ENCODE measurements around the gene MAD2L1.
"Not testable (repeated sequence)": the region's sequence is repeated elsewhere in the genome, so short reads cannot be mapped to it uniquely, and the experiment has no call there.

Gene MAD2L1

GRCh38 chr4:120066517-120067340 lies at the start of gene MAD2L1:
MAD2L1 (minus strand) TSS chr4:120066848; CDS start chr4:120066734, 114 bp downstream.
- DNase-seq (ENCODE audit: low read depth, low spot score) = peak; percentile 100

GRCh38 chr4:120111745-120112144 lies 45.1 kb upstream of the MAD2L1 start:
- no peak for DNase-seq (ENCODE audit: low read depth, low spot score)

DNA sequence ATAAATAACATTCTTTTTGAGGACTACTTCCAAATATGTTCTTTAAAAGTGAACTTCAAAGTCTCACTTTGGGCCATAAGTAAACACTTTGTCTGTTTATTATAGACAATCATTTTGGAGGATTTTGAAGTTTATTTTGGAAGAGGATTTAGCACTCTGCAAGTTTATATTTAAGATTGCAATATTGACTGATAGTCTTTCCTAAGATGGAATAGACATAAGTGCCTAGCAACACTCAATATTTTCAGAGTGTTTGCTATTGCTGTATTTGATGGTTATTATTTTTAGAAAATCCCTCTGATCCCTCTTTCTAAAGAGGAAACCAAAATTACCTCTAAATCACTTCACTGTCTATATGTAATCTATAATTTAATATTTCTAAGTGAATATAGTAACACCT lies 42.8 kb upstream of the MAD2L1 start:
- DNase-seq (ENCODE audit: low read depth, low spot score) = no peak

- no peak for DNase-seq (ENCODE audit: low read depth, low spot score)
These were observed 38.8 kb upstream of the MAD2L1 start for GRCh38 chr4:120105472-120105871.

DNA sequence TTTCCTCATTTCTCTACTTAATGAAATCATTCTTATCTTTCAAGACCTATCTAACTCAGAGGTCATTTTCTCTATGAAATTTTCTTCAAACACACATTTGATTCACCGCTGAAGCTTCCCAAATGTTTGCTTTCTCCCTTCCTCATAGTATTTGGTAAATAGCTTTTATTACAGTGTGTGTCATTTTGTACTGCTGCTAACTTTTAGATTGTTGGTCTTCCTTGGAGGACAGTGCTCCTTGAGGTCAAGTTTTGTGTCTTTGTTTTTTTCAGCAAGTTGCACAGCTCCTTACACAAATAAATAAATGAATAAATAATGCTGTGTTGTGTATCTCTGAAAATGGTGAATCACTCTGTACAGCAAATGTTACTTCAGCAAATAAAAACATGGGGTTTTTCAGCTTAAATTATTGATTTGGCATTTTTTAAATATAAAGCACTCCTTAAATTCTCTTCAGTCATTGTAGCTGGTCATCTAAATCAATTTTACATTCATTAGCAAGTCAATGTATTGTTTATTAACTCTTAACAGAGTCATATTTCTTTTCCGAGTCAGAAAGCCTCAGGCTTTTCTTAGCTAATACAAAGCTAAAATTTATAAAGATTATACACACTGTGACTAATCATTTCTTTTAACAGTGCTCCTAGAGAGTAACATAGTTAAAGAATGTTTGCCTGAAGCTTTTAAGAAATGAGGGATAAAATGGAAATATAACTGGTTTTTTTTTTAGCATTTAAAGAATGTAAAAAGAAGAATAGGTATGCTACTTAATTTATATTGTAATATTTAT lies 30.1 kb upstream of the MAD2L1 start:
- no peak for DNase-seq (ENCODE audit: low read depth, low spot score)

GRCh38 chr4:120088507-120088906 lies 21.9 kb upstream of the MAD2L1 start:
- no peak for DNase-seq (ENCODE audit: low read depth, low spot score)

DNA sequence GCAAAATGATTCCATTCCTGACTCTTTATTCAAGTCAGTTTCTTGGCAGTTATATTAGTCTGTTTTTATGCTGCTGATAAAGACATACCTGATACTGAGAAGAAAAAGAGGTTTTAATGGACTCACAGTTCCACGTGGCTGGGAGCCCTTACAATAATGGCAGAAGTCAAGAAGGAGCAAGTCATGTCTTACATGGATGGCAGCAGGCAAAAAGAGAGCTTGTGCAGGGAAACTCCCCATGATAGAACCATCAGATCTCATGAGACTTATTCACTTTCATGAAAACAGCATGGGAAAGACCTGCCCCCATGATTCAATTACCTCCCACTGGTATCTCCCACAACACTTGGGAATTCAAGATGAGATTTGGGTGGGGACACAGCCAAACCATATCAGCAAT lies 21.4 kb upstream of the MAD2L1 start:
- not testable (repeated sequence) for DNase-seq (ENCODE audit: low read depth, low spot score)

DNA sequence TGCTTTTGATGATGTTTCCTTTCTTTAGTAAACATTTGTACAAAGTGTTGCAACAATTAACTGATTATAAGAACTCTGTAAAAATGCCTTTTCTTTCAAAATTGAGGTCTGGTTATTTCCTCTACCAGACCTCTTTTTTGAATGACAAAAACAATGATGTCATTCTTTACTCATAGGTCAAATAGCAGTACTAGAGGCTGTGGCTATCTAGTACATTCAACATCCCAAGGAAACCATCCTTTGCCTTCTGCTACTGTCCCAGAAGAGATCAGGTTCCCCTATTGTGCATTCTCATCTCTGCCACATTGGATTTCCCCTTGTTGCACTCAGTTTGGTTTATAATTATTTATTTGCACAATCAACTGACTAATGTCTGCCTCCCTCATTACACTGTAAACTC lies 19.1 kb upstream of the MAD2L1 start:
- DNase-seq (ENCODE audit: low read depth, low spot score) = no peak

DNA sequence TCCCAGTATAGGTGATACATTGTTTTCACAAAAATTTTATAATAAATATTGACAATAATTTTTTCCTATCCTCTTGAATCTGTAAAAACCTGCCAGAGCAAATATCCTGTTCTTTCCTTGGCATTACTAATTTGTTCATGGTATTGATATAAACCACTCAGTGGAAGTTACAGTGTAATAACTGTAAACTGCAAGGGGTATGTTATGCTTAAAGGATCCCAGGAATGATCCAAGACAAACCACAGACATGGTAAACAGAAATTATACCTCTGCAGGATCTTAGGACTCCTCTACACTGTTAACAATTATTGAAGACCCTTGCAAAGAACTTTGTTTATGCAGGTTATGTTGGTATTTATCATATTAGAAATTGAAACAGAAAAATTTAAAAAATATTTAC lies 17.7 kb upstream of the MAD2L1 start:
- DNase-seq (ENCODE audit: low read depth, low spot score) = no peak

- DNase-seq (ENCODE audit: low read depth, low spot score) = no peak
These were observed 16.5 kb upstream of the MAD2L1 start for GRCh38 chr4:120083152-120083551.

DNA sequence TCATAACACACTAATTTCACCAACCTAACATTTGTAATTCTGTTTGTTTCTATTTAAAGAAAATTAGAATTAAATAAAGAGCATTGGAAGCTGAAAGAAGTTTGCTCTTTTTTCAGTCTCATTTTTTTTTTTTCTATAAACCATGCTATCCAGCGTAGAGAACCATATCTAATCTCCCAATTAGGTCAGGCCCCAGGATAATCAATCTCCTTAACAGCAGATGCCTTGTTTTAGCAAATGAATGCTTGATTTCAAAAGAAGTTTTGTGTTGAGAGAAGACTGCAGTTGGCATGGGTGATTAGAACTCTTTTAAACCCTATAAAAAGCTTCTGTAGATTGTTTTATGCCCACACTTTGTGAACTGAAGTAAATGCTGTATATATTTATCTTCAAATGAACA lies 15.6 kb upstream of the MAD2L1 start:
- no peak for DNase-seq (ENCODE audit: low read depth, low spot score)

DNA sequence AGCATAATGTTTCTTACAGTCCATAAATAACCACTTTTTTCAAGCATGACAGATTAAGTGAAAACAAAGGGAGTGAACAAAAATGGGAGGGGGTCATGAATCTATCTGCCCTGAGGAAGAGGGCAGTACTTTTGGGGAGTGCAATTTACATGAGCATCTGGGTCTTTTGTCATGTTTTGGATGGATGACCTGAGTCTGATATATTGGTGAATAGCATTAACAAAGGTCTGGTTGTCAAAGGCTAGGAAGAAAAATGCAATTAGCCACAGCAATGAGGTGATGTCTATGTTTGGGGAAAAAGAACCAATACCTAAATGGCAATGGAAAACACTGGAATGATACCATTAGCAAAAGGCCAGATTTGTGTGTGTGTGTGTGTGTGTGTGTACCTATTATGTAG lies 15.1 kb upstream of the MAD2L1 start:
- DNase-seq (ENCODE audit: low read depth, low spot score) = no peak

GRCh38 chr4:120080533-120080932 lies 13.9 kb upstream of the MAD2L1 start:
- DNase-seq (ENCODE audit: low read depth, low spot score) = no peak

DNA sequence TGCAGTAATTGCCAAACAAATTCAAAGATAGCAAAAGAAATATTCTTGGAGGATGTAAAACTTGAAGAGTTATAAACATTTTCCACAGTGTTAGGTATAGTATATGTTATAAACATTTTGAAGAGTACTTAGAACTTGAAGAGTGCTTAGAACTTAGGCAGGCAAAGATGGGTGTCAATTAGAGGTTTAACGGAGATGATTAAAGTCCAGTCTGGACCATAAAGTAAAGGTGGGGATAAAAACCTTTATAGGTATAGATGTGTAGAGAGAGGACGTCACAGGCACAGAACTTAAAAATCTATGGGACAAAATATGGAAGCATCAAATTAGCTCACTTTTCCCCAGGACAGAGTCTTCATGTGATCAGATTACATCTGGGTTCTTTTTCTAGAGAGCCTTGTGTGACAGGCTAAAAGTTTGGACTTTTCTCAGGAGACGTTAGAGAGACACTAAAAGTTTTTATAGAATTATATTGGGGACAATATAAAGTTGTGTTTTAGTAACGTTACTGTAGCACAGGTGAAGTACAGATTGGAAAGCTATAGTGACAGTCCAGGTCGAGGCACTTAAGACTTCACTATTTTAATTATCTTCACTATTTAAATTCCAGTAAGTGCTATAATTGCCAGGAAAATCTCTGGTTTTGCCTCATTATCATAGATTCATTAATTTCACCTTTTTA lies 13.3 kb upstream of the MAD2L1 start:
- DNase-seq (ENCODE audit: low read depth, low spot score) = no peak

- DNase-seq (ENCODE audit: low read depth, low spot score) = peak; percentile 9
These were observed 11.6 kb upstream of the MAD2L1 start for GRCh38 chr4:120078216-120078615.

GRCh38 chr4:120071192-120071795 lies 4.6 kb upstream of the MAD2L1 start:
- peak; percentile 80 for DNase-seq (ENCODE audit: low read depth, low spot score)

DNA sequence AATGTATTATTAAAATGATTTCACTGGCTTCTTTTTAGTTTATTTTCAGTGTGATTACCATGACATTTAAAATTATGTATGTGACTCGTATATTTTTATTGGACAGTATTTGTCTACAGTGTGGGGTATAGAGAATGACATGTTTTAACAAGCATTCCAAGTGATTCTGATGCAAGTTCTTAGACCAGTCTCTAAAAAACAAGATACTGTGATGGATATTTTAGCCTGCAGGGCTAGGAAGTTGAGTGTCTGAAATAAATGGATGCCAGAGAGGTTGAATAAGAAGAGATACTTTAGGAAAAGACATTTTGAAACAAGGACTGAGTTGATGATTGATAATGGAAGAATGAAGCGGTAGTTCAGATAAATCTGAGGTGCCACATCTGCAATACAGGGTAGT lies 3.5 kb upstream of the MAD2L1 start:
- DNase-seq (ENCODE audit: low read depth, low spot score) = no peak

- DNase-seq (ENCODE audit: low read depth, low spot score) = no peak
These were observed 603 bp downstream of the MAD2L1 start for GRCh38 chr4:120065974-120066516.

DNA sequence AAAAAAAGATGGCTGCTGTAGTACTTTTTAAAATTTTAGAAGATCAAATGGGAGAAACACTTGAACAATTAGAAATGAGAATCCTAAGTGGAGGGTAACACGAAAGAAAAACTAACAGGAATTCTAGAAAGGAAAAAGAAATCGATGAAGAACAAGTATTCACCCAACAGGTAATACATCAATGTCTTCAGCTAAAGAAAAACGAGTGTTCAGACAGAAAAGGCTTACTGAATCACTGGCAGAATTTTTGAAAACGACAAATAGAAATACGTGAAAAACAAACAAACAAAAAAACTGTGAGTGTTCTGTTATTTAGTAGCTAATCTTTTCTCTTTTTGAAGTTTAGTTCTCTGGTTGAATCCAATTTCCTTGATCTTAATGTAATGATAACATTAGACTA lies 1.8 kb downstream of the MAD2L1 start:
- DNase-seq (ENCODE audit: low read depth, low spot score) = no peak

DNA sequence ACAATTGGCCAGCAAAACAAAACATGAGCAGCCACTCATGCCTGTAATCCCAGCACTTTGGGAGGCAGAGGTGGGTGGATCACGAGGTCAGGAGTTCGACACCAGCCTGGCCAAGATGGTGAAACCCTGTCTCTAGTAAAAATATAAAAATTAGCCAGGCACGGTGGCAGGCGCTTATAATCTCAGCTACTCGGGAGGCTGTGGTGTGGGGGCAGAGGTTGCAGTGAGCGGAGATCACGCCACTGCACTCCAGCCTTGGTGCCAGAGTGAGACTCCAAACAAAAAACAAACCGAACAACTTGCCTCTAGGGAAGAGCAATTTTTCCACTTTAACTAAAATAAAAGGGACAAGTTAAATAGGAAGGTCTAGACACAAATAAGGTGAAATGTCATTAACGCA lies 2.9 kb downstream of the MAD2L1 start:
- DNase-seq (ENCODE audit: low read depth, low spot score) = not testable (repeated sequence)

DNA sequence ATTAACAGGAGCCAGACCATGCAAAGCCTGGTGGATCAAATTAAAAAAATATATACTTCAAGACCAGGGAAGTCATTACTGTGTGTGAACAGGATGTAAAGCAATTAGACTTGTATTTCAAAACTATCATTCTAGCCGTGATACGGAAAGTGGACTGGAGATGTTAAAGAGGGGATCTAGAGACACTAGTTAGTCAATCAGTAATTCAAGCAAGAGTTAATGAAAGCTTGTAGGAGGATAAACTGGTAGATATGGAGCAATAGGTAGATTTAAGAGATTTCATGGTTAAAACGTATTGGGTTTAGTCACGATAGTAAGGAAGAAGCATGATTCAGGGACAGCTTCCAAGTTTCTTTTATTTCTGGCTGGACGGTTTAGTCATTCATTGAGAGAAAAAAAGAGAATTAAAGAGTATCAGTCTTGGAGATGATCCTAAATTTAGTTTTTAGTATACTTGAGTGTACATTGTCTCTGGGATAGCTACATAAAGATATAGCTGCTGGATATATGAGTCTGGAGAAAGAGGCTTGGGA lies 3.9 kb downstream of the MAD2L1 start:
- DNase-seq (ENCODE audit: low read depth, low spot score) = no peak

All from astrocyte of the hippocampus (primary cell).